AG10803 (cell line): Measurements from ENCODE around the gene OR10AD1.
A peak's percentile ranks its signal among the peaks of the same experiment; 100 is the strongest.

Source experiments
- DNase-seq: peaks from one replicate; pipeline ENCODE4 v3.0.0; 2010; ENCODE audit warnings: low read depth
- H3K4me3 ChIP-seq: 2 replicates; pipeline ENCODE4 v1.5.1; 2011; ENCODE audit warnings: mild to moderate bottlenecking, low read length, control low read depth
- CTCF ChIP-seq: conservative IDR thresholded peaks from 2 replicates; pipeline ENCODE4 v1.5.1; 2011; ENCODE audit warnings: mild to moderate bottlenecking, low read length, control low read depth, inconsistent platforms

OR10AD1 gene

GRCh38 chr12:48182631-48183030, 20.5 kb downstream of the OR10AD1 start:
- peak overlapping the region; percentile 77 for H3K4me3 ChIP-seq
- DNase-seq = no peak
- no peak for TF ChIP-seq CTCF

GRCh38 chr12:48180857-48181495, 22.1 kb downstream of the OR10AD1 start:
- no peak for TF ChIP-seq CTCF
- H3K4me3 ChIP-seq = no peak overlapping the region
- no peak for DNase-seq

GRCh38 chr12:48180424-48180823, 22.7 kb downstream of the OR10AD1 start:
- no peak for DNase-seq
- TF ChIP-seq CTCF = no peak
- H3K4me3 ChIP-seq = no peak overlapping the region

- H3K4me3 ChIP-seq = no peak overlapping the region
- no peak for TF ChIP-seq CTCF
- DNase-seq = no peak
Measured at GRCh38 chr12:48179466-48179865, 23.6 kb downstream of the OR10AD1 start.

- DNase-seq = no peak
- H3K4me3 ChIP-seq = no peak overlapping the region
- TF ChIP-seq CTCF = no peak
Measured at GRCh38 chr12:48177982-48178381, 25.1 kb downstream of the OR10AD1 start.

GRCh38 chr12:48176417-48176751, 26.7 kb downstream of the OR10AD1 start:
- no peak for DNase-seq
- H3K4me3 ChIP-seq = no peak overlapping the region
- TF ChIP-seq CTCF = no peak

GRCh38 chr12:48175613-48176416, 27.3 kb downstream of the OR10AD1 start:
- no peak for TF ChIP-seq CTCF
- H3K4me3 ChIP-seq = no peak overlapping the region; the same call in 1 of the 2 replicates
- DNase-seq = peak; percentile 48
